Muscle layer of colon (tissue), 2 donors: ENCODE results near the gene ME3.

ENCODE experiments used
- H3K27ac ChIP-seq: one replicate; pipeline ENCODE4 v1.7.0; 2013; ENCODE audit warnings: low read depth, mild to moderate bottlenecking, low read length, moderate library complexity
- H3K27me3 ChIP-seq, 2 donors: one replicate each; pipeline ENCODE4 v1.7.0; 2013; ENCODE audit warnings: low read length in 2 of 2, mild to moderate bottlenecking in 2 of 2; ENCODE audit not compliant: insufficient read depth in 2 of 2, control insufficient read depth in 1 of 2
- H3K36me3 ChIP-seq: one replicate; pipeline ENCODE4 v1.7.0; 2013; ENCODE audit warnings: mild to moderate bottlenecking, low read length; ENCODE audit not compliant: insufficient read depth
- H3K4me1 ChIP-seq: one replicate; pipeline ENCODE4 v1.7.0; 2013; ENCODE audit warnings: mild to moderate bottlenecking, low read length; ENCODE audit not compliant: insufficient read depth
- H3K4me3 ChIP-seq, 2 donors: one replicate each; pipeline ENCODE4 v1.7.0; 2013; ENCODE audit warnings: low read length in 2 of 2, low read depth in 1 of 2, mild to moderate bottlenecking in 1 of 2, moderate library complexity in 1 of 2
- H3K9ac ChIP-seq: one replicate; pipeline ENCODE4 v1.7.0; 2013; ENCODE audit warnings: low read length
- H3K9me3 ChIP-seq: one replicate; pipeline ENCODE4 v1.7.0; 2013; ENCODE audit warnings: mild to moderate bottlenecking, low read length
- donor health status: abdominal sarcoma.
- donor health status: Adenocarcinoma of cecum.

Gene ME3

GRCh38 chr11:86578727-86579405 is 93.5 kb downstream of the ME3 start:
- Histone ChIP-seq H3K4me3 (peak overlapping the region in 1 of 2 donors; percentile 10), H3K36me3 (no peaks in the 10 kb centered on the region), H3K9me3 (no peaks in the 10 kb centered on the region), H3K27me3 (no peaks in the 10 kb centered on the region), H3K9ac (no peak overlapping the region), H3K27ac (no peak overlapping the region), H3K4me1 (peaks cover 55% of the 10 kb centered on the region)

- Histone ChIP-seq H3K9ac (no peak overlapping the region), H3K4me1 (peaks cover 51% of the 10 kb centered on the region), H3K27ac (peak overlapping the region; percentile 66), H3K4me3 (peak overlapping the region in 1 of 2 donors; percentile 10), H3K27me3 (no peaks in the 10 kb centered on the region), H3K36me3 (no peaks in the 10 kb centered on the region), H3K9me3 (no peaks in the 10 kb centered on the region)
Measured at GRCh38 chr11:86577644-86578636, 94.5 kb downstream of the ME3 start.

- no peak overlapping the region for H3K9ac ChIP-seq
- H3K4me3 ChIP-seq: no peak overlapping the region
- no peaks in the 10 kb centered on the region for H3K9me3 ChIP-seq
- no peaks in the 10 kb centered on the region for H3K27me3 ChIP-seq
- H3K36me3 ChIP-seq: no peaks in the 10 kb centered on the region
- peak overlapping the region; percentile 27 for H3K27ac ChIP-seq
- peaks cover 43% of the 10 kb centered on the region for H3K4me1 ChIP-seq
Measured at GRCh38 chr11:86576946-86577624, 95.3 kb downstream of the ME3 start.

- Histone ChIP-seq H3K4me3 (no peak overlapping the region), H3K4me1 (peaks cover 39% of the 10 kb centered on the region), H3K9me3 (no peaks in the 10 kb centered on the region), H3K27ac (no peak overlapping the region), H3K36me3 (no peaks in the 10 kb centered on the region), H3K27me3 (no peaks in the 10 kb centered on the region), H3K9ac (no peak overlapping the region)
Measured at GRCh38 chr11:86575927-86576326, 96.5 kb downstream of the ME3 start.

- H3K9ac ChIP-seq: no peak overlapping the region
Measured at GRCh38 chr11:86575208-86575855, 97.1 kb downstream of the ME3 start.

GRCh38 chr11:86574493-86575207 is 97.8 kb downstream of the ME3 start:
- Histone ChIP-seq H3K9ac (no peak overlapping the region), H3K27ac (no peak overlapping the region), H3K27me3 (no peaks in the 10 kb centered on the region), H3K9me3 (no peaks in the 10 kb centered on the region), H3K36me3 (no peaks in the 10 kb centered on the region), H3K4me3 (no peak overlapping the region), H3K4me1 (peaks cover 32% of the 10 kb centered on the region)

More at GRCh38 chr11:86575208-86575855, 97.1 kb downstream of the ME3 start:
- Histone ChIP-seq H3K27me3 (no peaks in the 10 kb centered on the region), H3K36me3 (no peaks in the 10 kb centered on the region), H3K4me1 (peaks cover 33% of the 10 kb centered on the region), H3K27ac (no peak overlapping the region), H3K4me3 (no peak overlapping the region), H3K9me3 (no peaks in the 10 kb centered on the region)

GRCh38 chr11:86571273-86571948 is 101.0 kb downstream of the ME3 start:
- Histone ChIP-seq H3K4me3 (no peak overlapping the region), H3K36me3 (no peaks in the 10 kb centered on the region), H3K27me3 (no peaks in the 10 kb centered on the region), H3K9ac (no peak overlapping the region), H3K9me3 (no peaks in the 10 kb centered on the region), H3K4me1 (peaks cover under 1% of the 10 kb centered on the region), H3K27ac (no peak overlapping the region)

GRCh38 chr11:86570451-86570850 is 102.0 kb downstream of the ME3 start:
- H3K36me3 ChIP-seq: no peaks in the 10 kb centered on the region
- no peaks in the 10 kb centered on the region for H3K27me3 ChIP-seq
- peaks cover 8% of the 10 kb centered on the region for H3K4me1 ChIP-seq
- H3K27ac ChIP-seq: no peak overlapping the region
- no peaks in the 10 kb centered on the region for H3K9me3 ChIP-seq
- no peak overlapping the region for H3K4me3 ChIP-seq
- no peak overlapping the region for H3K9ac ChIP-seq

- Histone ChIP-seq H3K36me3 (no peaks in the 10 kb centered on the region), H3K9ac (no peak overlapping the region), H3K9me3 (no peaks in the 10 kb centered on the region), H3K4me3 (no peak overlapping the region), H3K27me3 (no peaks in the 10 kb centered on the region), H3K27ac (no peak overlapping the region), H3K4me1 (peaks cover 9% of the 10 kb centered on the region)
Measured at GRCh38 chr11:86570020-86570419, 102.4 kb downstream of the ME3 start.

- no peak overlapping the region for H3K27ac ChIP-seq
- H3K27me3 ChIP-seq: no peaks in the 10 kb centered on the region
- H3K36me3 ChIP-seq: no peaks in the 10 kb centered on the region
- no peak overlapping the region for H3K4me3 ChIP-seq
- H3K9me3 ChIP-seq: no peaks in the 10 kb centered on the region
- no peak overlapping the region for H3K9ac ChIP-seq
- H3K4me1 ChIP-seq: peaks cover 12% of the 10 kb centered on the region
Measured at GRCh38 chr11:86569109-86569508, 103.3 kb downstream of the ME3 start.
